Neural cell (in vitro differentiated cells): Measurements from ENCODE around the gene SPTY2D1. TPM values are rescaled to one million over a fixed set of nuclear protein-coding genes. Genes with fewer than 3 reads are reported as not detected.

ENCODE experiments used
- H2AFZ ChIP-seq: fragments of 200-600, 300-800 bp; sonication (generic), shearing (Covaris generic); 2 replicates; pipeline ENCODE4 v1.6.0; 2014; ENCODE audit warnings: low read depth, mild to moderate bottlenecking, antibody characterized with exemption, low read length, moderate library complexity
- H3F3A ChIP-seq: fragments of 200-600 bp; shearing (Covaris generic); 2 replicates; pipeline ENCODE4 v1.6.1; 2016; ENCODE audit warnings: mild to moderate bottlenecking, moderate library complexity, mixed read lengths, antibody characterized with exemption, low read length; ENCODE audit not compliant: insufficient read depth, poor library complexity, severe bottlenecking
- H3K27ac ChIP-seq: fragments of 200-600, 300-800 bp; sonication (generic), shearing (Covaris generic); 2 replicates; pipeline ENCODE4 v1.5.1; 2014; ENCODE audit warnings: mild to moderate bottlenecking, low read length, moderate library complexity
- H3K27me3 ChIP-seq: fragments of 300-800, 200-600 bp; sonication (generic), shearing (Covaris generic); 2 replicates; pipeline ENCODE4 v1.6.0; 2014; ENCODE audit warnings: mild to moderate bottlenecking, low read depth, low read length, moderate library complexity; ENCODE audit not compliant: insufficient read depth
- H3K36me3 ChIP-seq: fragments of 300-800, 200-600 bp; sonication (generic), shearing (Covaris generic); 2 replicates; pipeline ENCODE4 v1.5.1; 2014; ENCODE audit warnings: mild to moderate bottlenecking, antibody characterized with exemption, low read length, moderate library complexity; ENCODE audit not compliant: insufficient read depth
- H3K4me2 ChIP-seq: fragments of 300-800, 200-600 bp; sonication (generic), shearing (Covaris generic); 2 replicates; pipeline ENCODE4 v1.6.0; 2014; ENCODE audit warnings: mild to moderate bottlenecking, low read length
- H3K4me3 ChIP-seq: fragments of 300-800, 200-600 bp; sonication (generic), shearing (Covaris generic); 2 replicates; pipeline ENCODE4 v1.5.1; 2014; ENCODE audit warnings: mild to moderate bottlenecking, low read length, moderate library complexity
- H3K79me2 ChIP-seq: fragments of 200-600 bp; shearing (Covaris generic); replicated peaks from 2 replicates; pipeline ENCODE4 v1.6.0; 2014; ENCODE audit warnings: mild to moderate bottlenecking, low read length, moderate library complexity; ENCODE audit not compliant: insufficient read depth
- H3K9ac ChIP-seq: fragments of 300-800, 200-600 bp; sonication (generic), shearing (Covaris generic); 2 replicates; pipeline ENCODE4 v1.6.1; 2016; ENCODE audit warnings: mild to moderate bottlenecking, low read length, mixed read lengths
- H3K9me2 ChIP-seq: fragments of 200-600 bp; shearing (Covaris generic); 2 replicates; pipeline ENCODE4 v1.6.1; 2016; ENCODE audit warnings: mild to moderate bottlenecking, low read length, mixed read lengths; ENCODE audit not compliant: insufficient read depth
- H3K9me3 ChIP-seq: fragments of 200-600, 300-800 bp; sonication (generic), shearing (Covaris generic); 2 replicates; pipeline ENCODE4 v1.6.1; 2016; ENCODE audit warnings: mild to moderate bottlenecking, mixed run types, low read length, moderate library complexity, mixed read lengths
- H4K20me1 ChIP-seq: fragments of 200-600 bp; shearing (Covaris generic); 2 replicates; pipeline ENCODE4 v1.6.1; 2016; ENCODE audit warnings: mild to moderate bottlenecking, mixed run types; ENCODE audit not compliant: insufficient read depth
- EP300 ChIP-seq: fragments of 450-650 bp; conservative IDR thresholded peaks from 2 replicates; pipeline ENCODE4 v1.6.1; 2014; ENCODE audit warnings: antibody characterized with exemption, mild to moderate bottlenecking, moderate library complexity; ENCODE audit not compliant: poor library complexity, severe bottlenecking
- EZH2 ChIP-seq: fragments of 200-600, 300-800 bp; shearing (Covaris generic), sonication (generic); IDR thresholded peaks from 2 replicates; pipeline ENCODE4 v1.6.1; 2014; ENCODE audit warnings: antibody characterized with exemption, low read length, borderline replicate concordance, mild to moderate bottlenecking; ENCODE audit not compliant: insufficient read depth, poor library complexity, severe bottlenecking
- MXI1 ChIP-seq: fragments of 450-650 bp; conservative IDR thresholded peaks from 2 replicates; pipeline ENCODE4 v1.6.1; 2014; ENCODE audit warnings: antibody characterized with exemption, mild to moderate bottlenecking; ENCODE audit not compliant: poor library complexity, severe bottlenecking
- POLR2AphosphoS5 ChIP-seq: IDR thresholded peaks from 2 replicates; pipeline ENCODE4 v1.6.1; 2012
- RAD21 ChIP-seq: fragments of 450-650 bp; conservative IDR thresholded peaks from 2 replicates; pipeline ENCODE4 v1.6.1; 2014; ENCODE audit warnings: antibody characterized with exemption, mild to moderate bottlenecking, moderate library complexity
- REST ChIP-seq: IDR thresholded peaks from 2 replicates; pipeline ENCODE4 v1.6.1; 2012; ENCODE audit warnings: borderline replicate concordance
- SMC3 ChIP-seq: fragments of 450-650 bp; conservative IDR thresholded peaks from 2 replicates; pipeline ENCODE4 v1.6.1; 2014; ENCODE audit warnings: antibody characterized with exemption, mild to moderate bottlenecking, moderate library complexity; ENCODE audit not compliant: poor library complexity
- TAF1 ChIP-seq: IDR thresholded peaks from 2 replicates; pipeline ENCODE4 v1.6.1; 2012; ENCODE audit warnings: low read depth
- polyA plus RNA-seq: library from polyadenylated mRNA; depleted of rRNA; stranded (reverse); fragments of >200 nt; gene quantifications from 2 replicates; pipeline ENCODE4 v1.2.3, GENCODE V29; 2014
- TF ChIP-seq, protein P1 (sequence below): fragments of 450-650 bp; IDR thresholded peaks from 2 replicates; pipeline ENCODE4 v1.5.1; 2014; ENCODE audit warnings: antibody characterized with exemption, mild to moderate bottlenecking, moderate library complexity; ENCODE audit not compliant: poor library complexity, severe bottlenecking

SPTY2D1 gene
- polyA plus RNA-seq, 1 donor from 2014 or later = 5.9 TPM

GRCh38 chr11:18641677-18642076, 7.5 kb upstream of the SPTY2D1 start:
- TF ChIP-seq POLR2AphosphoS5 = no peak
- TF ChIP-seq MXI1 = no peak
- TF ChIP-seq EZH2 = no peak
- no peak for TF ChIP-seq EP300
- TF ChIP-seq TAF1 = no peak
- no peak for TF ChIP-seq REST
- TF ChIP-seq SMC3 = no peak
- TF ChIP-seq, protein P1, sequence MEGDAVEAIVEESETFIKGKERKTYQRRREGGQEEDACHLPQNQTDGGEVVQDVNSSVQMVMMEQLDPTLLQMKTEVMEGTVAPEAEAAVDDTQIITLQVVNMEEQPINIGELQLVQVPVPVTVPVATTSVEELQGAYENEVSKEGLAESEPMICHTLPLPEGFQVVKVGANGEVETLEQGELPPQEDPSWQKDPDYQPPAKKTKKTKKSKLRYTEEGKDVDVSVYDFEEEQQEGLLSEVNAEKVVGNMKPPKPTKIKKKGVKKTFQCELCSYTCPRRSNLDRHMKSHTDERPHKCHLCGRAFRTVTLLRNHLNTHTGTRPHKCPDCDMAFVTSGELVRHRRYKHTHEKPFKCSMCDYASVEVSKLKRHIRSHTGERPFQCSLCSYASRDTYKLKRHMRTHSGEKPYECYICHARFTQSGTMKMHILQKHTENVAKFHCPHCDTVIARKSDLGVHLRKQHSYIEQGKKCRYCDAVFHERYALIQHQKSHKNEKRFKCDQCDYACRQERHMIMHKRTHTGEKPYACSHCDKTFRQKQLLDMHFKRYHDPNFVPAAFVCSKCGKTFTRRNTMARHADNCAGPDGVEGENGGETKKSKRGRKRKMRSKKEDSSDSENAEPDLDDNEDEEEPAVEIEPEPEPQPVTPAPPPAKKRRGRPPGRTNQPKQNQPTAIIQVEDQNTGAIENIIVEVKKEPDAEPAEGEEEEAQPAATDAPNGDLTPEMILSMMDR = no peak
- TF ChIP-seq RAD21 = no peak
- H3K9me3 ChIP-seq = no peaks in the 10 kb centered on the region
- no peaks in the 10 kb centered on the region for H3F3A ChIP-seq
- no peak overlapping the region for H3K9ac ChIP-seq
- no peak overlapping the region for H2AFZ ChIP-seq
- no peaks in the 10 kb centered on the region for H3K9me2 ChIP-seq
- H3K4me2 ChIP-seq = no peak overlapping the region
- no peak overlapping the region for H3K4me3 ChIP-seq
- H4K20me1 ChIP-seq = no peaks in the 10 kb centered on the region
- no peaks in the 10 kb centered on the region for H3K36me3 ChIP-seq
- no peaks in the 10 kb centered on the region for H3K27me3 ChIP-seq
- H3K27ac ChIP-seq = no peak overlapping the region
- no peaks in the 10 kb centered on the region for H3K79me2 ChIP-seq

DNA sequence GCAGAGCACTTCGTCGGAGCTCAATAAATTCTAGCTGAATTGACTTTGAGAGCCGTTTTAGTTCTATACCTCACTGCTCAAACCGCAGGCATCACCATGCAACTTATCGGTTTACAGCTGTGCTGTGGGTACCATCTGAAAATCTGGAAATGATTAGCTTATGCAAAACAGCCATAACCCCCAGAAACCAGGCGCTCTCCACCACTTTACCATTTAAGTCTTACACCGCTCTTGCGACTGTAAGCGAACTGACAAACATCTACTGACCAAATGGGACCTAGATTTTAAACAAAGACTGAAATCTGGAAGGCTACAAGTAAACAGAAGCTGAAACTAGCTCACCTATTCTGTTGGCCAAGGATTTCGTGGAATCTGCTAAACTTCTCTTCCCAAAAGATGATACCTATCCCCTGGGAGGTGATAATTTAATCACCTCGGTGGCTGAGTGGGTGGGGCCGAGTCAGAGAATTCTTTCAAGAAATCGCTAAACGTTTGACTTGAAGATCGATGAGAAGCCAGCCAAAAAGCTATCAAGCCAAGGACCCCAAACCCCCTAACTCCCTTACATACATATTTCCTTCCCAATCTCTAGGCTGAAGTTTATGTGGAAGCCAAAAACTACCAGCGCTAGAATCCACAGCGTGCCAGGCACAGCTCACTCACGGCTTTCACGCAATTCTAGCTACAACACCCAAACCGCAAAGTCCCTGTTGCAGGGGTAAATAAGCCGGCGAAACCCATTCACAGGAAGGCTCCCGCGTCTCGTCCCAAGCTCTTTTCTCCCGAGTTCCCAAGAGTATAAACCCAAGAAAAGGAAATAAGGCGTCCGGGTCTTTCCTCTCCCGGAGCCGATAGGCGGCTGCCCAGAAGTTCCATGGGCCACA, 644 bp downstream of the SPTY2D1 start:
- Histone ChIP-seq H3K27ac (peak overlapping the region; percentile 76), H2AFZ (peak overlapping the region; percentile 62), H3K9ac (peak overlapping the region; percentile 74), H3K9me2 (no peaks in the 10 kb centered on the region), H3K27me3 (no peaks in the 10 kb centered on the region), H3K4me3 (peak overlapping the region; percentile 73), H3K79me2 (peaks cover 41% of the 10 kb centered on the region), H3K9me3 (no peaks in the 10 kb centered on the region), H4K20me1 (no peaks in the 10 kb centered on the region), H3K4me2 (peak overlapping the region; percentile 89), H3F3A (no peaks in the 10 kb centered on the region), H3K36me3 (no peaks in the 10 kb centered on the region)
- TF ChIP-seq, protein P1 = no peak
- TF ChIP-seq EP300 = no peak
- TF ChIP-seq SMC3 = no peak
- no peak for TF ChIP-seq REST
- no peak for TF ChIP-seq POLR2AphosphoS5
- TF ChIP-seq TAF1 = no peak
- no peak for TF ChIP-seq RAD21
- no peak for TF ChIP-seq EZH2
- no peak for TF ChIP-seq MXI1
